Measurements from ENCODE around the gene RXFP3.

RXFP3 gene, protein sequence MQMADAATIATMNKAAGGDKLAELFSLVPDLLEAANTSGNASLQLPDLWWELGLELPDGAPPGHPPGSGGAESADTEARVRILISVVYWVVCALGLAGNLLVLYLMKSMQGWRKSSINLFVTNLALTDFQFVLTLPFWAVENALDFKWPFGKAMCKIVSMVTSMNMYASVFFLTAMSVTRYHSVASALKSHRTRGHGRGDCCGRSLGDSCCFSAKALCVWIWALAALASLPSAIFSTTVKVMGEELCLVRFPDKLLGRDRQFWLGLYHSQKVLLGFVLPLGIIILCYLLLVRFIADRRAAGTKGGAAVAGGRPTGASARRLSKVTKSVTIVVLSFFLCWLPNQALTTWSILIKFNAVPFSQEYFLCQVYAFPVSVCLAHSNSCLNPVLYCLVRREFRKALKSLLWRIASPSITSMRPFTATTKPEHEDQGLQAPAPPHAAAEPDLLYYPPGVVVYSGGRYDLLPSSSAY

DNA sequence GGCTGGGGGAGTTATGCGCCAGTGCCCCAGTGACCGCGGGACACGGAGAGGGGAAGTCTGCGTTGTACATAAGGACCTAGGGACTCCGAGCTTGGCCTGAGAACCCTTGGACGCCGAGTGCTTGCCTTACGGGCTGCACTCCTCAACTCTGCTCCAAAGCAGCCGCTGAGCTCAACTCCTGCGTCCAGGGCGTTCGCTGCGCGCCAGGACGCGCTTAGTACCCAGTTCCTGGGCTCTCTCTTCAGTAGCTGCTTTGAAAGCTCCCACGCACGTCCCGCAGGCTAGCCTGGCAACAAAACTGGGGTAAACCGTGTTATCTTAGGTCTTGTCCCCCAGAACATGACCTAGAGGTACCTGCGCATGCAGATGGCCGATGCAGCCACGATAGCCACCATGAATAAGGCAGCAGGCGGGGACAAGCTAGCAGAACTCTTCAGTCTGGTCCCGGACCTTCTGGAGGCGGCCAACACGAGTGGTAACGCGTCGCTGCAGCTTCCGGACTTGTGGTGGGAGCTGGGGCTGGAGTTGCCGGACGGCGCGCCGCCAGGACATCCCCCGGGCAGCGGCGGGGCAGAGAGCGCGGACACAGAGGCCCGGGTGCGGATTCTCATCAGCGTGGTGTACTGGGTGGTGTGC, at the start of gene RXFP3:
TSS of gene RXFP3 (plus strand) at position 6 of the 636 bp plus-strand sequence. CDS start at position 361, 355 bp downstream.
- Histone ChIP-seq H3K27me3 (ENCODE audit: control insufficient read depth in 1 of 2, insufficient read depth in 2 of 2, low read length in 2 of 2) (peaks cover 9 to 33% of the 10 kb centered on the region in 2 donors), H3K4me1 (ENCODE audit: control insufficient read depth in 1 of 2, insufficient read depth in 2 of 2, low read length in 2 of 2) (peaks cover 5% of the 10 kb centered on the region in 2 donors)

DNA sequence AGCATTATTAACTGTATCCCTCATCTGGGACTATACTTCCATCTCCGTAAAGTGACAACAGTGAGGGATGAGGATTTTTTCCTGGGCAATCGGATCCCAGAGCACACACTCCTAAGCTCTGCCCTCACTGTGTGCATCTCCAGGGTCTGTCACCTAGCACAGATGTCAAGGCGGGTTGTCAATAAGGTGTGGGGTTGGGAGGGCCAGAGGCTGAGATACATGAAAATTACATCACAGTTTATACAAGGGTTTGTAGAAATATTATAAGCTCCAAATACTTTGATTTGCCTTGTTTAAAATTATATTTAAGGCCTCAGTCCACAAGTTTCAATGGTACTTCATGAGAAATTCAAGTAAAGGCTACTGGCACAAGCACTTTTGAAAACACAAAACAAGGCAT, 48.9 kb upstream of the RXFP3 start:
- H3K36me3 ChIP-seq (ENCODE audit: control insufficient read depth in 1 of 2, insufficient read depth in 2 of 2, low read length in 2 of 2), result no peaks in the 10 kb centered on the region
- no peak overlapping the region for H3K27ac ChIP-seq (ENCODE audit: low read depth, low read length)
- H3K27me3 ChIP-seq (ENCODE audit: control insufficient read depth in 1 of 2, insufficient read depth in 2 of 2, low read length in 2 of 2), result peaks cover 0 to 5% of the 10 kb centered on the region in 2 donors
- no peak overlapping the region for H3K4me3 ChIP-seq (ENCODE audit: low read depth in 1 of 2, low read length in 2 of 2)
- no peaks in the 10 kb centered on the region for H3K9me3 ChIP-seq (ENCODE audit: control insufficient read depth in 1 of 2, low read length in 2 of 2)
- H3K4me1 ChIP-seq (ENCODE audit: control insufficient read depth in 1 of 2, insufficient read depth in 2 of 2, low read length in 2 of 2), result no peaks in the 10 kb centered on the region
- no peak overlapping the region for H3K9ac ChIP-seq (ENCODE audit: low read depth in 1 of 2, low read length in 2 of 2)

More for the DNA sequence above, at the start of gene RXFP3:
- Histone ChIP-seq H3K27ac (ENCODE audit: low read depth, low read length) (no peak within 1 kb of the TSS), H3K4me3 (ENCODE audit: low read depth in 1 of 2, low read length in 2 of 2) (peak within 1 kb of the TSS; percentile 34 to 39), H3K36me3 (ENCODE audit: control insufficient read depth in 1 of 2, insufficient read depth in 2 of 2, low read length in 2 of 2) (no peaks in the 10 kb centered on the region), H3K9ac (ENCODE audit: low read depth in 1 of 2, low read length in 2 of 2) (no peak within 1 kb of the TSS), H3K9me3 (ENCODE audit: control insufficient read depth in 1 of 2, low read length in 2 of 2) (no peaks in the 10 kb centered on the region)

DNA sequence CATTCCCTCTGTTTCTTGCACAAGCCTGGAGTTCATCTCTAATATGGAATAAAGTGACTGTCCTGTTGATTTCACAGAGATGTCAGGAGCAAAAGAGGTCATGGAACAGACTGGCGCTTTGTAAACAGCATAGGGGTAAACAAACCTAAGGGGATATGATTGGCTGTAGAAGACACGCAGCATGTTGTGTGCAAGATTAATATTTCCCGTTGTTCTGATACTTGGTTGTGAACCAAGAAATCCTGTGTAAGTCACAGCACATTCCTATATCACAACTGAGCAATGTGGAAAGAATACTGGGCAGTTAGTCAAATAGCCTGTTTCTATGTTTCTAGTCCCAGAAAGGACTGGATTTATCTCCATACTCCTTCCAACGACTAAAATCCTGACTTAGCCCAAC, 47.6 kb upstream of the RXFP3 start:
- Histone ChIP-seq H3K4me1 (ENCODE audit: control insufficient read depth in 1 of 2, insufficient read depth in 2 of 2, low read length in 2 of 2) (no peaks in the 10 kb centered on the region), H3K9ac (ENCODE audit: low read depth in 1 of 2, low read length in 2 of 2) (no peak overlapping the region), H3K27ac (ENCODE audit: low read depth, low read length) (no peak overlapping the region), H3K36me3 (ENCODE audit: control insufficient read depth in 1 of 2, insufficient read depth in 2 of 2, low read length in 2 of 2) (no peaks in the 10 kb centered on the region), H3K27me3 (ENCODE audit: control insufficient read depth in 1 of 2, insufficient read depth in 2 of 2, low read length in 2 of 2) (peaks cover 0 to 15% of the 10 kb centered on the region in 2 donors), H3K9me3 (ENCODE audit: control insufficient read depth in 1 of 2, low read length in 2 of 2) (no peaks in the 10 kb centered on the region), H3K4me3 (ENCODE audit: low read depth in 1 of 2, low read length in 2 of 2) (no peak overlapping the region)

DNA sequence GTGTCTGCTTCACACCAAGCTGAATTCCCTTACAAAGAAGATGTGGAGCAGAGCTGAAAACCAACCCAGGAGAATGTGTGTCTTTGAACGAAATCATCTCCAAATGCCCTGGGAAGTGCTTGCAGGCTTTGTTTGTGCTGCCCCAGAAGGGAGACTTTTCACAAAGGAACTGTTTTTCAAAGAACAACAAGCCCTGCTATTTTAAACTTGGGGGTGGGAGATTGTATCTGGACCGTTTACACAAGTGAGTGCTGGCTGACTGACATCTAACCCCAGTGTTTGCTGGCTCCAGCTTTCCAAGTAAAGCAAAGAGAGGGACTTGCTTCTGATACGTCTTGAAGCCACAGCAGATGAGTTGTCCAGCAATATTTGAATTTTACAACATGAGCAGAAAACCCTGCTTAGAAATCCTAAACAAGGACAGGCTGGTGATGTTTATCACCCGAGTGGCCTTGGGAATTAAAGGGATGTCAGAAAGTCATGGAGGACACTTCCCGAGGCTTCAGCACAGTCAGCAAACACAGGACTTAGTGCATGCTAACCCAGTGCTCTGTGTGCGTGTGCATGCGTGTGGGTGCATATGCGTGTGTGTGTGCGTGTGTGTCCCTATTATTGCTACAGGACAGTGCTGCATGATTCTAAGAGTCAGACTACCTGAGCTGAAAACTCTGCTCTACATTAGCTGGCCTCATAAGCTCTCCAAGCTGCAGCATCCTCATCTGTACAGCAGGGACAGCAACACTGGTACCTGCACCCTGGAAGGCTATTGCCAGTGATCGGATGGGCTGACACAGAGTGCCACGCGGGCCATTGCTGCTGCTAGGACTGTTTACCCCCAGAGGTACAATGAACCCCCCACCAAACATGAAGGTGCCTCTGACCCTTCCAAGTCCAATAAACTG, 45.8 kb upstream of the RXFP3 start:
- no peaks in the 10 kb centered on the region for H3K4me1 ChIP-seq (ENCODE audit: control insufficient read depth in 1 of 2, insufficient read depth in 2 of 2, low read length in 2 of 2)
- no peak overlapping the region for H3K27ac ChIP-seq (ENCODE audit: low read depth, low read length)
- no peaks in the 10 kb centered on the region for H3K36me3 ChIP-seq (ENCODE audit: control insufficient read depth in 1 of 2, insufficient read depth in 2 of 2, low read length in 2 of 2)
- peaks cover 0 to 15% of the 10 kb centered on the region in 2 donors for H3K27me3 ChIP-seq (ENCODE audit: control insufficient read depth in 1 of 2, insufficient read depth in 2 of 2, low read length in 2 of 2)
- no peaks in the 10 kb centered on the region for H3K9me3 ChIP-seq (ENCODE audit: control insufficient read depth in 1 of 2, low read length in 2 of 2)
- H3K9ac ChIP-seq (ENCODE audit: low read depth in 1 of 2, low read length in 2 of 2), result no peak overlapping the region
- H3K4me3 ChIP-seq (ENCODE audit: low read depth in 1 of 2, low read length in 2 of 2), result peak overlapping the region; percentile 25 to 31

DNA sequence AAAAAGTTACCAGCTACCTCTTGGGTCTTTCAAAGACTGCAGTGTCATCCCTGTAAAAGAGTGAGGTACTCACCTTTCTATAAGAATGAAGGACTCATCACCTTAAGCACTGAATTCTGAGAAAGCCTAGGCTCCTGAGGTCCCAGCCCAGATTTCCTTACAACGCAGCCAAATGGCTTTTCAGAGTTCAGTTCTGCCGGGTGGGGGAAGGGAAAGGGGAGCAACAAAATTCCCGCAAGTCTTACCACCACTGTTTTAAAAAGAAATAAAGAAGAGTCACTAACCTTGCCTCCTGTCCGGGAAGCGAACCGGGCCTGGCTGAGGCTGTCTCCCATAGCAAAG, 44.8 kb upstream of the RXFP3 start:
- Histone ChIP-seq H3K9ac (ENCODE audit: low read depth in 1 of 2, low read length in 2 of 2) (no peak overlapping the region), H3K27me3 (ENCODE audit: control insufficient read depth in 1 of 2, insufficient read depth in 2 of 2, low read length in 2 of 2) (peaks cover 0 to 15% of the 10 kb centered on the region in 2 donors), H3K27ac (ENCODE audit: low read depth, low read length) (no peak overlapping the region), H3K36me3 (ENCODE audit: control insufficient read depth in 1 of 2, insufficient read depth in 2 of 2, low read length in 2 of 2) (no peaks in the 10 kb centered on the region), H3K4me3 (ENCODE audit: low read depth in 1 of 2, low read length in 2 of 2) (peak overlapping the region; percentile 25 to 45), H3K4me1 (ENCODE audit: control insufficient read depth in 1 of 2, insufficient read depth in 2 of 2, low read length in 2 of 2) (no peaks in the 10 kb centered on the region), H3K9me3 (ENCODE audit: control insufficient read depth in 1 of 2, low read length in 2 of 2) (no peaks in the 10 kb centered on the region)

DNA sequence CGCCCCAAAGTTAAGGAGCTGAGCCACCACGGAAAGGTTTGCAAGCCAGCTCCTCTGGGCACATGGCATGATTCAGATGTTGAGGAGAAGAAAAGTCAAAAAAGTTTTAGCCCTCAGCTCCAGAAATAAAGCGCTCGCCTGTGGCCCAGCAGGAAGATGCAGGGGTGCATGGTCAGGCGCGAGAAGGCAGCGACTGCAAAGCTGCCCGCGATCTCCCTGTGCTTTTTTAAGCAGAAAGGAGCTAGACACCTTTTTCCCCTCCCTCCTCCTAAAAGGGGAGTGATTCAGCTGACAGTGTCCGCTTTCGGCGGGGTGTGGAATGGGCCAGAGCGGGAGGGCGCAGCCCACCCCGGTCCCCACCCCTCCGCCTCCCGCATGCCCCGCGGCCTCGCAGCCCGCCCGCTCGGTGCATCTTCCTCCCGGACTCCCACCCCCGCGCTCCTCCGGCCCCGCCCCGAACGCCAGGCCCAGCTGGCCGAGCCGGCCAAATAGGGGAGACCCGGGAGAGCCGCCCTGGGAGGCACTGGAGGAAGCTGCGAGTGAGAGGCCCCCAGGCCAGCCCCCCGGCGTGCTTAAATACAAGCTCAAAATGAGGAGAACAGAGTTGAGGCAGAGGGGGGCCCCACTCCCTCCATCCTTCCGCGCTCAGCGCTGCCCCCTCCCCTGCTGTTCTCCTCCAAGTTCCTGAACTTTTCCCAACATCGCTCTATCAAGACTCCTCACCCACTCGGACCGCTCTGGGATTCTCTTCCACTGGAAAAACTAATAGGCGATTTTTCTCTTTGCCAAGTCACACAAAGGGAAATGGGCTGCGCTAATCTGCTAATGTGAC, 44.2 kb upstream of the RXFP3 start, which contains the start of gene ADAMTS12:
TSS of gene ADAMTS12 (minus strand) at position 203 of the 832 bp plus-strand sequence. CDS start at position 69, 134 bp downstream.
- H3K27me3 ChIP-seq (ENCODE audit: control insufficient read depth in 1 of 2, insufficient read depth in 2 of 2, low read length in 2 of 2), result peaks cover 0 to 15% of the 10 kb centered on the region in 2 donors
- H3K4me3 ChIP-seq (ENCODE audit: low read depth in 1 of 2, low read length in 2 of 2), result peak within 1 kb of the TSS; percentile 25 to 45
- no peaks in the 10 kb centered on the region for H3K9me3 ChIP-seq (ENCODE audit: control insufficient read depth in 1 of 2, low read length in 2 of 2)
- no peaks in the 10 kb centered on the region for H3K36me3 ChIP-seq (ENCODE audit: control insufficient read depth in 1 of 2, insufficient read depth in 2 of 2, low read length in 2 of 2)
- no peaks in the 10 kb centered on the region for H3K4me1 ChIP-seq (ENCODE audit: control insufficient read depth in 1 of 2, insufficient read depth in 2 of 2, low read length in 2 of 2)
- H3K27ac ChIP-seq (ENCODE audit: low read depth, low read length), result peak within 1 kb of the TSS; percentile 7
- H3K9ac ChIP-seq (ENCODE audit: low read depth in 1 of 2, low read length in 2 of 2), result no peak within 1 kb of the TSS

DNA sequence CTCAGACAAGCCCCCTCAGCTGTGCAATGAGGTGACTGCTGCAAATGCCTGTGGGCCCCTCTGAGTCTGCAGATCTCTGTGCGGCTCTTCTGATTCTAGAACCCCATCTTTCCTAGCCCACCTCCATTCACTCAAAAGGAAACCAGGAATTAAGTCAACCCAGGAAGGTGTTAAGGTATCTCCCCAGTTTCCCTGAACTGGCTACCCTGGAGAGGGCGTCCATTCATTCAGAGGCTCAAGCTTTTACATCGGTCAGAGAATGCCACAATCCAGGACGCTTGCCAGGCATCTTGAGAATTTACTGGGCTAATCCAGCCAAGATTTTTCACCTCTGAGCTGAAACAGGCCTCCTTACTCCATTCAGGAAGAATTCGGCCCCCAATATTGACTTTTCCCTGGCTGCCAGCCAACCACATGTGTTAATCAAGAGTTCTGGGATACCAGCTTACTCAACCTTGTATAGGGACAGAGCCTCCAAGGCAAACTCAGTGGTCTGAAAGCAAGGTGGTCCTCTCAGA, 43.5 kb upstream of the RXFP3 start:
- H3K9ac ChIP-seq (ENCODE audit: low read depth in 1 of 2, low read length in 2 of 2), result no peak overlapping the region
- H3K4me1 ChIP-seq (ENCODE audit: control insufficient read depth in 1 of 2, insufficient read depth in 2 of 2, low read length in 2 of 2), result no peaks in the 10 kb centered on the region
- peaks cover 3 to 15% of the 10 kb centered on the region in 2 donors for H3K27me3 ChIP-seq (ENCODE audit: control insufficient read depth in 1 of 2, insufficient read depth in 2 of 2, low read length in 2 of 2)
- H3K36me3 ChIP-seq (ENCODE audit: control insufficient read depth in 1 of 2, insufficient read depth in 2 of 2, low read length in 2 of 2), result no peaks in the 10 kb centered on the region
- no peak overlapping the region for H3K4me3 ChIP-seq (ENCODE audit: low read depth in 1 of 2, low read length in 2 of 2)
- no peaks in the 10 kb centered on the region for H3K9me3 ChIP-seq (ENCODE audit: control insufficient read depth in 1 of 2, low read length in 2 of 2)
- H3K27ac ChIP-seq (ENCODE audit: low read depth, low read length), result no peak overlapping the region

DNA sequence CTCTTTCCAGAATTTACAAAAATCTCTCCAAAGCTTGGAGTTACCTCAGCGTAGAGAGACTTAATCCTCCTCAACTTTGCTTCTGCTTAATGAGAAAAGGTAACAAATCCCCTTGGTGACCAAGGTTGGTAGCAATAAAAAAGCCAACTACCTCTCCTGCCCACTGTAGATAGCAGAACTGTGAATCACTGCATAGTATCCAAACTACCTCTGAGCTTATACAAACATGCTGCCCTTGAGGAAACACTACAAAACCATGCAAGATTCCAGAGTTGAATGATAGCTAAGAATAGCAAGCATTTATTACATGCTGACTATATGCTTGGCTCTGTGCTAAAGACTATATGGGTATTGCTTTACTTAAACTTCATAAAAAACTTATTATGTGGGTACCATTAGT, 41.6 kb upstream of the RXFP3 start:
- Histone ChIP-seq H3K9ac (ENCODE audit: low read depth in 1 of 2, low read length in 2 of 2) (no peak overlapping the region), H3K27me3 (ENCODE audit: control insufficient read depth in 1 of 2, insufficient read depth in 2 of 2, low read length in 2 of 2) (peaks cover 3 to 15% of the 10 kb centered on the region in 2 donors), H3K4me3 (ENCODE audit: low read depth in 1 of 2, low read length in 2 of 2) (no peak overlapping the region), H3K9me3 (ENCODE audit: control insufficient read depth in 1 of 2, low read length in 2 of 2) (no peaks in the 10 kb centered on the region), H3K4me1 (ENCODE audit: control insufficient read depth in 1 of 2, insufficient read depth in 2 of 2, low read length in 2 of 2) (no peaks in the 10 kb centered on the region), H3K36me3 (ENCODE audit: control insufficient read depth in 1 of 2, insufficient read depth in 2 of 2, low read length in 2 of 2) (no peaks in the 10 kb centered on the region), H3K27ac (ENCODE audit: low read depth, low read length) (no peak overlapping the region)

DNA sequence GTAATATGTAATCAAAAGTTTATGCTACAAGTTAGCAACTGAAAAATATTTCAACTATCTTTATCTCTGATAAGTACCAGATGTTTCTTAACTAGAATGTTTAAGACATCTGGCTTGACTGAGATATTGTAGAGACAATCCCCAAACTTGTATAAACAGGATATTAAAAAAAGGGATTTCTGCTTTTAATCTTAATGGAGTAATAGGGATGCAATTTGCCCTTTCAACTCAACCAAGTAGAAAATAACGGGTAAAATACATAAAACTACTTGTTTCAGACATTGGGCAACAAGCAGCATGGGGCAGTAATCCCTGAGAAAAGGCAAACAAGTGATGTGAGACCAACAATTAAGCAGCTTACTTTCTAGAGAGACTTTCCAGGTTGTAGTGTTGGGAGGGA, 35.0 kb upstream of the RXFP3 start:
- Histone ChIP-seq H3K9me3 (ENCODE audit: control insufficient read depth in 1 of 2, low read length in 2 of 2) (peaks cover 5 to 6% of the 10 kb centered on the region in 2 donors), H3K27me3 (ENCODE audit: control insufficient read depth in 1 of 2, insufficient read depth in 2 of 2, low read length in 2 of 2) (peaks cover 0 to 3% of the 10 kb centered on the region in 2 donors), H3K4me1 (ENCODE audit: control insufficient read depth in 1 of 2, insufficient read depth in 2 of 2, low read length in 2 of 2) (no peaks in the 10 kb centered on the region), H3K9ac (ENCODE audit: low read depth in 1 of 2, low read length in 2 of 2) (no peak overlapping the region), H3K4me3 (ENCODE audit: low read depth in 1 of 2, low read length in 2 of 2) (no peak overlapping the region), H3K27ac (ENCODE audit: low read depth, low read length) (no peak overlapping the region), H3K36me3 (ENCODE audit: control insufficient read depth in 1 of 2, insufficient read depth in 2 of 2, low read length in 2 of 2) (no peaks in the 10 kb centered on the region)
